Endothelial cell of umbilical vein (primary cell): ENCODE data around the gene OR9Q2.

Source experiments
- EZH2 ChIP-seq: IDR thresholded peaks from 2 replicates; pipeline ENCODE4 v1.6.1; 2012; ENCODE audit warnings: borderline replicate concordance, low read depth, mild to moderate bottlenecking, moderate library complexity, low read length, inconsistent platforms; ENCODE audit not compliant: severe bottlenecking
- FOS ChIP-seq: IDR thresholded peaks from 2 replicates; pipeline ENCODE4 v1.6.1; 2011; ENCODE audit warnings: mild to moderate bottlenecking, low read length, moderate library complexity, borderline replicate concordance; ENCODE audit not compliant: insufficient read depth
- GATA2 ChIP-seq: IDR thresholded peaks from 2 replicates; pipeline ENCODE4 v1.7.0; 2011; ENCODE audit warnings: low read depth, mild to moderate bottlenecking, moderate library complexity, mixed read lengths, low read length; ENCODE audit not compliant: insufficient read length, insufficient read depth
- JUN ChIP-seq: IDR thresholded peaks from 2 replicates; pipeline ENCODE4 v1.6.1; 2011; ENCODE audit warnings: borderline replicate concordance, low read depth; ENCODE audit not compliant: insufficient read length, insufficient read depth
- MYC ChIP-seq: IDR thresholded peaks from one replicate; pipeline ENCODE4 v1.6.1; 2011; ENCODE audit warnings: mild to moderate bottlenecking, low read depth, low read length
- POLR2A ChIP-seq: IDR thresholded peaks from 2 replicates; pipeline ENCODE4 v1.6.1; 2012; ENCODE audit warnings: low read depth, mild to moderate bottlenecking, control low read depth, low read length
- POLR2AphosphoS5 ChIP-seq: IDR thresholded peaks from 2 replicates; pipeline ENCODE4 v1.6.1; 2012; ENCODE audit warnings: low read depth, mild to moderate bottlenecking, control low read depth, low read length, moderate library complexity; ENCODE audit not compliant: insufficient read depth
- TF ChIP-seq, protein P1 (sequence below), 2 donors: IDR thresholded peaks; 1 replicate in 1 of 2; 2 replicates in 1 of 2; pipeline ENCODE4 v1.5.1; 2011; ENCODE audit warnings: low read length in 2 of 2, mild to moderate bottlenecking in 2 of 2, moderate library complexity in 2 of 2, control low read depth in 1 of 2, inconsistent platforms in 1 of 2, low read depth in 1 of 2; ENCODE audit not compliant: insufficient read depth in 1 of 2; ENCODE audit errors: extremely low read depth in 1 of 2
- TF ChIP-seq, protein P2 (sequence below): IDR thresholded peaks from 2 replicates; pipeline ENCODE4 v1.6.1; 2011; ENCODE audit not compliant: insufficient read depth, insufficient read length

DNA sequence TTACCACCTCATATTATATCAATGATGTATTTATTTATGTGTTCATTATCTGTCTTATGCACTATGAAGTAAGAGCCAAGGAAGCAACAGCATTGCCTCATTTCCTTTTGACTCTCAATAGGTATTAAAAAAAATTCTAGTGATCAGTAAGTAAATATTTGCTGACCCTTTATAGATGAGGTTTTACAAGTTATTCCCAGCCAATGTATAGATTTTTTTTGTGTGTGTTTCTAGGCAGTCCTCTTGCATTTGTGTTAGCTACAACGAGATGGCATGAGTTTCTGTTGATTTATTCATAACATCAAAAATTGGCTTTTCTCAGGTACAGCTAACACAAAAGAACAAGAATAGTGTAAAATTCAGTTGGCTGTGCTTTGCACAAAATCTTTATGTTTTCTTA is 10.4 kb downstream of the OR9Q2 start:
- TF ChIP-seq, protein P1, sequence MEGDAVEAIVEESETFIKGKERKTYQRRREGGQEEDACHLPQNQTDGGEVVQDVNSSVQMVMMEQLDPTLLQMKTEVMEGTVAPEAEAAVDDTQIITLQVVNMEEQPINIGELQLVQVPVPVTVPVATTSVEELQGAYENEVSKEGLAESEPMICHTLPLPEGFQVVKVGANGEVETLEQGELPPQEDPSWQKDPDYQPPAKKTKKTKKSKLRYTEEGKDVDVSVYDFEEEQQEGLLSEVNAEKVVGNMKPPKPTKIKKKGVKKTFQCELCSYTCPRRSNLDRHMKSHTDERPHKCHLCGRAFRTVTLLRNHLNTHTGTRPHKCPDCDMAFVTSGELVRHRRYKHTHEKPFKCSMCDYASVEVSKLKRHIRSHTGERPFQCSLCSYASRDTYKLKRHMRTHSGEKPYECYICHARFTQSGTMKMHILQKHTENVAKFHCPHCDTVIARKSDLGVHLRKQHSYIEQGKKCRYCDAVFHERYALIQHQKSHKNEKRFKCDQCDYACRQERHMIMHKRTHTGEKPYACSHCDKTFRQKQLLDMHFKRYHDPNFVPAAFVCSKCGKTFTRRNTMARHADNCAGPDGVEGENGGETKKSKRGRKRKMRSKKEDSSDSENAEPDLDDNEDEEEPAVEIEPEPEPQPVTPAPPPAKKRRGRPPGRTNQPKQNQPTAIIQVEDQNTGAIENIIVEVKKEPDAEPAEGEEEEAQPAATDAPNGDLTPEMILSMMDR (IDR thresholded peaks at IDR 0.05; ENCODE audit: extremely low read depth in 1 of 2, insufficient read depth in 1 of 2, low read depth in 1 of 2, low read length in 2 of 2), result no peak
- TF ChIP-seq POLR2AphosphoS5 (no peak), EZH2 (no peak), JUN (no peak), FOS (no peak), POLR2A (no peak), MYC (no peak), GATA2 (no peak)
- TF ChIP-seq, protein P2, sequence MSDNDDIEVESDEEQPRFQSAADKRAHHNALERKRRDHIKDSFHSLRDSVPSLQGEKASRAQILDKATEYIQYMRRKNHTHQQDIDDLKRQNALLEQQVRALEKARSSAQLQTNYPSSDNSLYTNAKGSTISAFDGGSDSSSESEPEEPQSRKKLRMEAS, result no peak
